DOHH2 (cell line): ENCODE data around the gene IGF1R.

Experiments used
- H3F3A ChIP-seq: fragments of 200-600 bp; sonication (generic), shearing (Covaris generic); 2 replicates; pipeline ENCODE4 v1.6.0; 2016; ENCODE audit warnings: antibody characterized with exemption, mild to moderate bottlenecking; ENCODE audit not compliant: control insufficient read depth, insufficient read depth
- H3K27ac ChIP-seq: fragments of 200-600 bp; sonication (generic); 2 replicates; pipeline ENCODE4 v1.5.1; 2014; ENCODE audit warnings: low read depth, mild to moderate bottlenecking, low read length, moderate library complexity
- H3K27me3 ChIP-seq: fragments of 200-600 bp; sonication (generic); 2 replicates; pipeline ENCODE4 v1.6.1; 2014; ENCODE audit warnings: mild to moderate bottlenecking, low read length, mixed read lengths; ENCODE audit not compliant: control insufficient read depth
- H3K36me3 ChIP-seq: fragments of 200-600 bp; sonication (generic); 2 replicates; pipeline ENCODE4 v1.6.1; 2014; ENCODE audit warnings: mild to moderate bottlenecking, low read length, moderate library complexity, mixed read lengths; ENCODE audit not compliant: control insufficient read depth
- H3K4me1 ChIP-seq: fragments of 200-600 bp; sonication (generic); 2 replicates; pipeline ENCODE4 v1.6.1; 2014; ENCODE audit warnings: mild to moderate bottlenecking, low read length, mixed read lengths; ENCODE audit not compliant: control insufficient read depth
- H3K4me2 ChIP-seq: fragments of 200-600 bp; sonication (generic); 2 replicates; pipeline ENCODE4 v1.6.0; 2014; ENCODE audit warnings: mild to moderate bottlenecking, low read length, moderate library complexity
- H3K4me3 ChIP-seq: fragments of 200-600 bp; sonication (generic); 2 replicates; pipeline ENCODE4 v1.5.1; 2014; ENCODE audit warnings: mild to moderate bottlenecking, low read length, mixed read lengths
- H3K79me2 ChIP-seq: fragments of 200-600 bp; sonication (generic); 2 replicates; pipeline ENCODE4 v1.6.1; 2014; ENCODE audit warnings: mild to moderate bottlenecking, low read length, mixed read lengths; ENCODE audit not compliant: control insufficient read depth
- H3K9me2 ChIP-seq: fragments of 200-600 bp; sonication (generic); replicated peaks from 2 replicates; pipeline ENCODE4 v1.6.1; 2014; ENCODE audit warnings: mild to moderate bottlenecking, low read length, mixed read lengths; ENCODE audit not compliant: control insufficient read depth
- H3K9me3 ChIP-seq: fragments of 200-600 bp; sonication (generic); 2 replicates; pipeline ENCODE4 v1.6.1; 2014; ENCODE audit warnings: antibody characterized with exemption, low read length, mixed read lengths; ENCODE audit not compliant: control insufficient read depth, insufficient read depth
- H4K20me1 ChIP-seq: fragments of 200-600 bp; sonication (generic); 2 replicates; pipeline ENCODE4 v1.6.0; 2014; ENCODE audit warnings: low read depth, mild to moderate bottlenecking, antibody characterized with exemption, low read length, moderate library complexity; ENCODE audit not compliant: control insufficient read depth, insufficient read depth
- EZH2phosphoT487 ChIP-seq: fragments of 200-600 bp; sonication (generic); IDR thresholded peaks from 2 replicates; pipeline ENCODE4 v1.6.1; 2017; ENCODE audit warnings: borderline replicate concordance, mild to moderate bottlenecking, antibody characterized with exemption, low read length, moderate library complexity, mixed read lengths
- TF ChIP-seq, protein P1 (sequence below): fragments of 200-600 bp; sonication (generic); IDR thresholded peaks from one replicate; pipeline ENCODE4 v1.5.1; 2014; ENCODE audit warnings: antibody characterized with exemption, mild to moderate bottlenecking, low read depth, low read length; ENCODE audit not compliant: poor library complexity, severe bottlenecking

The IGF1R gene

DNA sequence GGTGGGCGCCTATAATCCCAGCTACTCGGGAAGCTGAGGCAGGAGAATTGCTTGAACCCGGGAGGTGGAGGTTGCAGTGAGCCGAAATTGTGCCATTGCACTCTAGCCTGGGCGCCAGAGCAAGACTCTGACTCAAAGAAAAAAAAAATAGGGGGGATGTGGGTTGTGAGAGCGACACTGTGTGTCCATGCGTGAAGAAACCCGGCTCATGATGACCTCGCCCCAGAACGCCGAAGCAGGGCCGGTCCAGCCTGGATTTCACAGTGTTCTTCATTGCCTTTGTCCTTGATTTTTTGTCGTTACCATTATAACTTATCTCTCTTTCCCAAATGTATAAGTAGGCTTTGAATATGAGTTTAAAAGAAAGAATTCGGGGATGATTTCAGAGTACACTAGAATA, 230.5 kb downstream of the IGF1R start:
- H3K9me2 ChIP-seq, result no peaks in the 10 kb centered on the region
- no peaks in the 10 kb centered on the region for H3K36me3 ChIP-seq
- no peak overlapping the region for H3K4me3 ChIP-seq
- H4K20me1 ChIP-seq, result peaks cover 8% of the 10 kb centered on the region
- TF ChIP-seq, protein P1, sequence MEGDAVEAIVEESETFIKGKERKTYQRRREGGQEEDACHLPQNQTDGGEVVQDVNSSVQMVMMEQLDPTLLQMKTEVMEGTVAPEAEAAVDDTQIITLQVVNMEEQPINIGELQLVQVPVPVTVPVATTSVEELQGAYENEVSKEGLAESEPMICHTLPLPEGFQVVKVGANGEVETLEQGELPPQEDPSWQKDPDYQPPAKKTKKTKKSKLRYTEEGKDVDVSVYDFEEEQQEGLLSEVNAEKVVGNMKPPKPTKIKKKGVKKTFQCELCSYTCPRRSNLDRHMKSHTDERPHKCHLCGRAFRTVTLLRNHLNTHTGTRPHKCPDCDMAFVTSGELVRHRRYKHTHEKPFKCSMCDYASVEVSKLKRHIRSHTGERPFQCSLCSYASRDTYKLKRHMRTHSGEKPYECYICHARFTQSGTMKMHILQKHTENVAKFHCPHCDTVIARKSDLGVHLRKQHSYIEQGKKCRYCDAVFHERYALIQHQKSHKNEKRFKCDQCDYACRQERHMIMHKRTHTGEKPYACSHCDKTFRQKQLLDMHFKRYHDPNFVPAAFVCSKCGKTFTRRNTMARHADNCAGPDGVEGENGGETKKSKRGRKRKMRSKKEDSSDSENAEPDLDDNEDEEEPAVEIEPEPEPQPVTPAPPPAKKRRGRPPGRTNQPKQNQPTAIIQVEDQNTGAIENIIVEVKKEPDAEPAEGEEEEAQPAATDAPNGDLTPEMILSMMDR, result no peak
- no peak for TF ChIP-seq EZH2phosphoT487
- no peaks in the 10 kb centered on the region; the same call in 1 of the 2 replicates for H3K79me2 ChIP-seq
- H3K27me3 ChIP-seq, result peaks cover 23% of the 10 kb centered on the region
- H3K9me3 ChIP-seq, result no peaks in the 10 kb centered on the region
- H3K27ac ChIP-seq, result no peak overlapping the region
- no peaks in the 10 kb centered on the region for H3F3A ChIP-seq
- H3K4me1 ChIP-seq, result peaks cover 7% of the 10 kb centered on the region
- no peak overlapping the region for H3K4me2 ChIP-seq

DNA sequence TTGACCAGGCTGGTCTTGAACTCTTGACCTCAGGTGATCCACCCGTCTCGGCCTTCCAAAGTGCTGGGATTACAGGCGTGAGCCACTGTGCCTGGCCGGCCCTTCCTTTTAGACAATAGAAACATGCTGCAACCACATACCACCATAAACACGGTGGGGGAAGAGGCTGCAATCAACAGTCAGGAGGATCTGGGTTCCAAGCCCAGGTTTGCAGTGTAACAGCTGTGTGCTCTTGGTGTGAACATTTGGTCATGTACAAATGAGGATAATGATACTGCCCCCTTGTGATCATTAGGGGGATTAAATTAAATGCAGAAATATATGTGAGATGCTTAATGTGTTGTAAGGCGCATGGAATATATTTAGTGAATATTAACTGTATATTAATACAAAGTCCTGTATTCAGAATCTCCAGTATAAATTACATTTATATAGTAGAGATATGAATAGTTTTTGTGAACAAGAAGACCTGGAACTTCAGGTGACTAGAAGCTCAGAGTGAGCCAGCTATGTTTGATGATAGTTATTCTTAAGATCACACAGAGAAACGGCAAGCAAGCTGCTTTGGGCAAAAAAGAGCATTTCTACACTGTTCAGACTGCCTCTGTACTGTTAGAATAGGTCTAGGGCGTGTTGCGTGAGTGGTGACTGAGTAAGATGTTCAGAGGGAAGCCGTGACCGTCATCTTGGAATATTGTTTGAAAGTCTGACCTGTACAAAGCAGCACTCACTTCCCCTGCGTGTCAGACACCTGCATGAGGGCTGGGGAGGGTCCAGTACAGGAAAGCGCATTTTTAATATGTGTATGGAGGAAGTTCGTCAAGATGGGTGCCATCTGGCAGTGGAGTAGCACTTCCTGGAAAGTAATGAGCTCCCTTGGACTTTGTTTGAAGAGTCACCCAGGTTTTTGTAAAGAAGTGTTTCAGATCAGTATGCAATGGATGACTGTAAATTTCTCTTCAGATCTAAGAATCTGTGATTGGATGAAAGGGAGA, 233.5 kb downstream of the IGF1R start:
- Histone ChIP-seq H3K27ac (no peak overlapping the region), H3K9me3 (no peaks in the 10 kb centered on the region), H3K79me2 (no peaks in the 10 kb centered on the region), H3K36me3 (no peaks in the 10 kb centered on the region), H3K4me2 (no peak overlapping the region), H4K20me1 (peaks cover 8% of the 10 kb centered on the region), H3K9me2 (no peaks in the 10 kb centered on the region), H3F3A (no peaks in the 10 kb centered on the region), H3K4me1 (peaks cover 7% of the 10 kb centered on the region), H3K4me3 (no peak overlapping the region), H3K27me3 (peaks cover 10% of the 10 kb centered on the region; the same call in 1 of the 2 replicates)
- TF ChIP-seq EZH2phosphoT487, result no peak
- TF ChIP-seq, protein P1, result peak; percentile 61

DNA sequence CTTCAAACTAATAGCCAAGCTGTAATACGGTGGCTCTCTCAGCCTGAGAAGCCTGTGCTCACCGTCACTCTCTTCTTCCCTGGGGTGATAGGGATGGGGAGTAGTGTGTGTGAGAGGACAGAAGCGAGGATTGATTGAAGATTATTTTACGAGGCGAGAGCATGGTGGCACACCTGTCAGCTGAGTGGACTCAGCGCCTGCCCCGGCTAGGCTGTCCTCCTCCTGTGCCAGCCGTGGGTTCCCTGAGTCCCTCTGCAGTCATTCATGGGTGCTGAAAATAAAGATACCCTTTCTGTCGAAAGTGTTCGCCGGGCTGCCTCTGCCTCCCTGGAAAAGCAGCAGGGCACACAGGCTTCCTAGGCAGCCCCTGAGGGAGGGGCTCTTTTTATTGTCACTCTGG, 235.1 kb downstream of the IGF1R start:
- no peak overlapping the region for H3K4me3 ChIP-seq
- peaks cover 7% of the 10 kb centered on the region for H3K4me1 ChIP-seq
- peaks cover 8% of the 10 kb centered on the region for H4K20me1 ChIP-seq
- no peaks in the 10 kb centered on the region for H3K9me2 ChIP-seq
- H3K27ac ChIP-seq, result no peak overlapping the region
- H3F3A ChIP-seq, result no peaks in the 10 kb centered on the region
- H3K27me3 ChIP-seq, result peaks cover 3% of the 10 kb centered on the region; the same call in 1 of the 2 replicates
- no peaks in the 10 kb centered on the region for H3K9me3 ChIP-seq
- H3K79me2 ChIP-seq, result no peaks in the 10 kb centered on the region
- H3K36me3 ChIP-seq, result no peaks in the 10 kb centered on the region
- H3K4me2 ChIP-seq, result no peak overlapping the region
- no peak for TF ChIP-seq EZH2phosphoT487
- TF ChIP-seq, protein P1, result no peak
